Inferior parietal cortex (tissue), 1 donor: Measurements from ENCODE around the gene ADD3.

Experiments
- DNase-seq: peaks from one replicate; pipeline ENCODE4 v3.0.0-alpha.2; 2016; ENCODE audit errors: extremely low spot score

ADD3 gene

GRCh38 chr10:110179220-110179619, 171.4 kb downstream of the ADD3 start:
- DNase-seq: no peak

- DNase-seq: no peak
These were observed 173.7 kb downstream of the ADD3 start for GRCh38 chr10:110181451-110181850.

GRCh38 chr10:110181911-110182310, 174.1 kb downstream of the ADD3 start:
- DNase-seq: no peak

GRCh38 chr10:110184398-110184797, 176.6 kb downstream of the ADD3 start:
- DNase-seq: no peak
